GM12878 (cell line): ENCODE results near the gene RAB4B. TPM values are rescaled to one million over a fixed set of nuclear protein-coding genes. Genes with fewer than 3 reads are reported as not detected.

ENCODE experiments used
- ATAC-seq: fragments of 200-7000 bp; cut with Tn5 transposase; 3 replicates; pipeline ENCODE4 v1.9.1; 2020; ENCODE audit warnings: mild to moderate bottlenecking, moderate library complexity
- BruUV-seq: library from RNA; stranded (reverse); fragments of 400-500 nt; replicated peaks from 2 replicates; lab custom pipeline; 2021; lab: Mats Ljungman, UMichigan
- CTCF ChIA-PET: fragments of 300-600 bp; sonication (Branson Sonifier 250); formaldehyde crosslinking; extraction: SDS; loops from one replicate; lab custom pipeline; 2021; ENCODE audit warnings: inconsistent platforms; lab: Yijun Ruan, JAX
- POLR2A ChIA-PET: fragments of 350-600 bp; formaldehyde crosslinking; extraction: SDS; loops from one replicate; lab custom pipeline; 2021; ENCODE audit warnings: inconsistent platforms; lab: Charles Lee
- RAD21 ChIA-PET: fragments of 300-600 bp; sonication (Branson Sonifier 250); formaldehyde crosslinking; loops from one replicate; lab custom pipeline; 2023; ENCODE audit warnings: antibody characterized with exemption; ENCODE audit not compliant: unreplicated experiment; lab: Charles Lee
- SMC1A ChIA-PET: fragments of 300-600 bp; sonication (Branson Sonifier 250); formaldehyde crosslinking; loops from one replicate; lab custom pipeline; 2023; ENCODE audit not compliant: unreplicated experiment, uncharacterized antibody; lab: Charles Lee
- DNase-seq: peaks from one replicate; pipeline ENCODE4 v3.0.0-alpha.2; 2011; ENCODE audit warnings: low read depth, low spot score
- FAIRE-seq: peaks from 3 replicates; lab custom pipeline; 2011; peaks lifted over from hg19 to GRCh38; lab: Jason Lieb, UNC
- H2AFZ ChIP-seq: 2 replicates; pipeline ENCODE4 v1.6.0; 2011; ENCODE audit warnings: low read depth, low read length, control low read depth; ENCODE audit not compliant: control insufficient read depth
- H3K27ac ChIP-seq: 2 replicates; pipeline ENCODE4 v1.5.1; 2011; ENCODE audit warnings: control low read depth; ENCODE audit not compliant: control insufficient read depth, insufficient read depth
- H3K27me3 ChIP-seq, 2 experiments: replicated peaks in 1 of 2; 2 replicates each; pipeline versions ENCODE4 v1.6.0 to v1.6.1; 2011; ENCODE audit warnings: low read length in 1 of 2; ENCODE audit not compliant: control insufficient read depth in 2 of 2, insufficient read depth in 2 of 2
- H3K36me3 ChIP-seq, 2 experiments: 2 replicates each; pipeline ENCODE4 v1.5.1; 2011; ENCODE audit warnings: low read length in 1 of 2; ENCODE audit not compliant: control insufficient read depth in 2 of 2, insufficient read depth in 2 of 2
- H3K4me1 ChIP-seq: 2 replicates; pipeline ENCODE4 v1.6.1; 2011; ENCODE audit warnings: mild to moderate bottlenecking, low read length, moderate library complexity, mixed read lengths; ENCODE audit not compliant: control insufficient read depth, insufficient read depth
- H3K4me2 ChIP-seq: 2 replicates; pipeline ENCODE4 v1.6.0; 2011; ENCODE audit warnings: control low read depth; ENCODE audit not compliant: control insufficient read depth, insufficient read depth
- H3K4me3 ChIP-seq: fragments of 200-600 bp; sonication (generic); 2 replicates; pipeline ENCODE4 v1.5.1; 2016
- H3K79me2 ChIP-seq: 2 replicates; pipeline ENCODE4 v1.6.0; 2011; ENCODE audit warnings: low read length; ENCODE audit not compliant: control insufficient read depth, insufficient read depth
- H3K9ac ChIP-seq: 2 replicates; pipeline ENCODE4 v1.8.0; 2011; ENCODE audit warnings: low read length, control low read depth, mixed read lengths; ENCODE audit not compliant: control insufficient read depth, insufficient read depth
- H3K9me3 ChIP-seq: replicated peaks from 3 replicates; pipeline ENCODE4 v1.5.1; 2011; ENCODE audit warnings: mild to moderate bottlenecking, low read length; ENCODE audit not compliant: control insufficient read depth, insufficient read depth
- H4K20me1 ChIP-seq: 2 replicates; pipeline ENCODE4 v1.6.0; 2011; ENCODE audit not compliant: control insufficient read depth, insufficient read depth
- TARDBP ChIP-seq: IDR thresholded peaks from 2 replicates; pipeline ENCODE4 v1.6.1; 2016; ENCODE audit warnings: borderline replicate concordance
- ZBED1 ChIP-seq: IDR thresholded peaks from 2 replicates; pipeline ENCODE4 v1.6.1; 2016; ENCODE audit warnings: borderline replicate concordance
- WGBS: methylation state at CpG from one replicate; pipeline ENCODE4 v1.1.6; 2016; ENCODE audit warnings: low lambda C conversion rate; ENCODE audit not compliant: insufficient replicate concordance, insufficient coverage; ENCODE audit errors: missing lambda C conversion rate; 5-methylcytosine and 5-hydroxymethylcytosine counted together
- in situ Hi-C: fragments of 300-500 bp; cut with MboI; formaldehyde crosslinking; loops from 9 replicates; pipeline ENCODE4 v1.14.3; 2018; ENCODE audit warnings: mixed read lengths
- intact Hi-C: fragments of 100-400 bp; cut with micrococcal nuclease; formaldehyde crosslinking; loops from one replicate; pipeline ENCODE4 v1.14.2; 2022; ENCODE audit not compliant: unreplicated experiment
- polyA plus RNA-seq, 11 experiments: library from polyadenylated mRNA; depleted of rRNA in 4 of 11; unstranded in 6 of 11; stranded (reverse) in 5 of 11; fragments of >200 nt; fragmentation: Nextera tagmentation in 4 of 11; fragmentation: Illumina TruSeq in 1 of 11; extraction: Ambion mirVana in 4 of 11; extraction: Trizol in 1 of 11; gene quantifications; 1 replicate in 1 of 11; 2 replicates in 10 of 11; pipeline versions ENCODE4 v1.2.1 to v1.2.3, GENCODE V29; 2011 to 2016; ENCODE audit warnings: inconsistent platforms in 2 of 11, missing spikeins in 2 of 11, low read depth in 1 of 11
- total RNA-seq, 4 experiments: library from RNA; depleted of rRNA in 3 of 4; stranded (reverse); fragments of >200 nt in 3 of 4; fragmentation: Illumina TruSeq in 1 of 4; extraction: Trizol in 1 of 4; gene quantifications; 2 replicates each; pipeline versions ENCODE4 v1.2.1 to v1.2.3, GENCODE V29; 2013 to 2021
- TF ChIP-seq, protein P1 (sequence below): IDR thresholded peaks from 2 replicates; pipeline ENCODE4 v1.6.1; 2012; ENCODE audit warnings: low read depth, low read length, improper control_type of control experiment
- TF ChIP-seq, protein P2 (sequence below): fragments of 450-650 bp; IDR thresholded peaks from 2 replicates; pipeline ENCODE4 v1.6.1; 2017; ENCODE audit warnings: mild to moderate bottlenecking, low read depth, inconsistent platforms; ENCODE audit not compliant: poor library complexity, severe bottlenecking

RAB4B gene
- total and polyA plus RNA-seq, 10 of the 15 experiments (the other 5 are each of a cell fraction or from before 2014, with no cell fraction given): 0.60 to 51.5 (median 27.7) TPM

DNA sequence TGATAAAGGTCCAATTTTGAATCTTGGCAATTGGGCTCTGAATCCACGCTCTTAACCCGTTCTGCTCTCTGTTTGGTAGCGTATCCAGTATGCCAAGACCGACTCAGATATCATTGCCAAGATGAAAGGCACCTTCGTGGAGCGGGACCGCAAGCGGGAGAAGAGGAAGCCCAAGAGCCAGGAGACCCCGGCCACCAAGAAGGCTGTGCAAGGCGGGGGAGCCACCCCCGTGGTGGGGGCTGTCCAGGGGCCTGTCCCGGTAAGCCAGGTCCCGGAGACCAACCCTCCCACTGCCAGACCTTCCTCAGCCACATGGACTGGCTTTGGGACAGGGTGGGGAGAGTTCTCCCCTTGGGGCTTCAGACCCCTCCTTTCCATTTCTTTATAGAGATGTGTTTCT lies 18.7 kb upstream of the RAB4B start:
- Histone ChIP-seq H3K27ac (no peak overlapping the region), H3K9ac (no peak overlapping the region), H3K36me3 (peaks cover 45 to 69% of the 10 kb centered on the region in 2 experiments), H3K9me3 (no peaks in the 10 kb centered on the region), H3K4me3 (no peak overlapping the region), H3K27me3 (no peaks in the 10 kb centered on the region), H3K79me2 (peaks cover 42% of the 10 kb centered on the region), H2AFZ (no peak overlapping the region), H3K4me1 (peaks cover 16% of the 10 kb centered on the region), H4K20me1 (peaks cover 16% of the 10 kb centered on the region), H3K4me2 (no peak overlapping the region)
- intact Hi-C loops: no loop called here
- RAD21 ChIA-PET: interaction anchor here (16.3 kb wide), 1 partner anchor 17 kb away, joined by 291 read pairs; the partner anchor contains the start of genes MIA and RAB4B
- FAIRE-seq (no peak), ATAC-seq (no peak), DNase-seq (no peak)
- 94% methylated on average over 13 of the region's 13 CpGs for WGBS
- POLR2A ChIA-PET: interaction anchor here (1.3 to 2.2 kb wide), 2 partner anchors 16 to 18 kb away, joined by 4 to 18 read pairs; partner anchors contain the start of gene RAB4B
- TF ChIP-seq, protein P1, sequence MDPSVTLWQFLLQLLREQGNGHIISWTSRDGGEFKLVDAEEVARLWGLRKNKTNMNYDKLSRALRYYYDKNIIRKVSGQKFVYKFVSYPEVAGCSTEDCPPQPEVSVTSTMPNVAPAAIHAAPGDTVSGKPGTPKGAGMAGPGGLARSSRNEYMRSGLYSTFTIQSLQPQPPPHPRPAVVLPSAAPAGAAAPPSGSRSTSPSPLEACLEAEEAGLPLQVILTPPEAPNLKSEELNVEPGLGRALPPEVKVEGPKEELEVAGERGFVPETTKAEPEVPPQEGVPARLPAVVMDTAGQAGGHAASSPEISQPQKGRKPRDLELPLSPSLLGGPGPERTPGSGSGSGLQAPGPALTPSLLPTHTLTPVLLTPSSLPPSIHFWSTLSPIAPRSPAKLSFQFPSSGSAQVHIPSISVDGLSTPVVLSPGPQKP: no peak
- TF ChIP-seq, protein P2, sequence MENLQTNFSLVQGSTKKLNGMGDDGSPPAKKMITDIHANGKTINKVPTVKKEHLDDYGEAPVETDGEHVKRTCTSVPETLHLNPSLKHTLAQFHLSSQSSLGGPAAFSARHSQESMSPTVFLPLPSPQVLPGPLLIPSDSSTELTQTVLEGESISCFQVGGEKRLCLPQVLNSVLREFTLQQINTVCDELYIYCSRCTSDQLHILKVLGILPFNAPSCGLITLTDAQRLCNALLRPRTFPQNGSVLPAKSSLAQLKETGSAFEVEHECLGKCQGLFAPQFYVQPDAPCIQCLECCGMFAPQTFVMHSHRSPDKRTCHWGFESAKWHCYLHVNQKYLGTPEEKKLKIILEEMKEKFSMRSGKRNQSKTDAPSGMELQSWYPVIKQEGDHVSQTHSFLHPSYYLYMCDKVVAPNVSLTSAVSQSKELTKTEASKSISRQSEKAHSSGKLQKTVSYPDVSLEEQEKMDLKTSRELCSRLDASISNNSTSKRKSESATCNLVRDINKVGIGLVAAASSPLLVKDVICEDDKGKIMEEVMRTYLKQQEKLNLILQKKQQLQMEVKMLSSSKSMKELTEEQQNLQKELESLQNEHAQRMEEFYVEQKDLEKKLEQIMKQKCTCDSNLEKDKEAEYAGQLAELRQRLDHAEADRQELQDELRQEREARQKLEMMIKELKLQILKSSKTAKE: no peak
- TF ChIP-seq ZBED1: no peak
- no peak for TF ChIP-seq TARDBP
- SMC1A ChIA-PET: interaction anchor here (13.2 kb wide), 1 partner anchor 15 kb away, joined by 256 read pairs; the partner anchor contains the start of genes MIA and RAB4B
- CTCF ChIA-PET: interaction anchor here (0.6 kb wide), 1 partner anchor 338 kb away, joined by 3 read pairs; no protein-coding TSS in a partner anchor
- in situ Hi-C loops: no loop called here
- no TSS peak for BruUV-seq
